GM12892 (cell line): Measurements from ENCODE around the gene MARCHF10.

Experiments used
- POLR2A ChIP-seq: IDR thresholded peaks from 2 replicates; pipeline ENCODE4 v1.6.1; 2011; ENCODE audit warnings: low read depth, low read length, control low read depth
- POLR2AphosphoS5 ChIP-seq: IDR thresholded peaks from 2 replicates; pipeline ENCODE4 v1.6.1; 2011; ENCODE audit warnings: low read depth, low read length, control low read depth

DNA sequence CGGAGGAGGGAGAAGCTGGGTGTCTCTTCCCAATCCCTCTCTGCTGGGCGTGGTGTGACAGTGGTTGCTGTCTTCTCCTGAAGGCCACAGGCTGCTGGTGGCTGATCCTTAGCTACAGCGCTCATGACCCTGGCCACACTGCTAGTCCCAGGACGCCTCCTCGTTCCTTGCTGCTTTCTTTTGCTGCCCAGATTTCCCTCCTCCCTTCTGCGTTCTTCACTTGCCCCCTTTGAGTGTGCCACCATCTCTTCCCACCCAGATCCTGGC, 90.6 kb downstream of the MARCHF10 start:
- no peak for TF ChIP-seq POLR2A
- no peak for TF ChIP-seq POLR2AphosphoS5
